Measurements from ENCODE around the gene FABP3. TPM values are rescaled to one million over a fixed set of nuclear protein-coding genes. Genes with fewer than 3 reads are reported as not detected.

The FABP3 gene
- total and polyA plus RNA-seq, 2 donors (not counting 3 experiments of a cell fraction or from before 2014, with no cell fraction given): 0.84 to 2.6 TPM

- peaks cover 9 to 26% of the 10 kb centered on the region in 2 experiments for H3K27me3 ChIP-seq (ENCODE audit: control insufficient read depth in 2 of 2, insufficient read depth in 2 of 2, low read length in 2 of 2)
- TF ChIP-seq JUN (IDR thresholded peaks at IDR 0.05; ENCODE audit: borderline replicate concordance, insufficient read depth, insufficient read length, low read depth) (no peak), POLR2A (IDR thresholded peaks at IDR 0.05; ENCODE audit: low read depth, low read length) (no peak), MYC (IDR thresholded peaks at IDR 0.05; ENCODE audit: low read depth, low read length) (no peak), POLR2AphosphoS5 (IDR thresholded peaks at IDR 0.05; ENCODE audit: insufficient read depth, low read depth, low read length) (no peak), MAX (IDR thresholded peaks at IDR 0.05; ENCODE audit: insufficient read depth, insufficient read length) (no peak), CTCF (IDR thresholded peaks at IDR 0.05; ENCODE audit: extremely low read depth in 1 of 2, insufficient read depth in 1 of 2, low read depth in 1 of 2, low read length in 2 of 2) (no peak), FOS (IDR thresholded peaks at IDR 0.05; ENCODE audit: borderline replicate concordance, insufficient read depth, low read length) (no peak), GATA2 (IDR thresholded peaks at IDR 0.05; ENCODE audit: insufficient read depth, insufficient read length, low read depth, low read length) (no peak), EZH2 (IDR thresholded peaks at IDR 0.05; ENCODE audit: borderline replicate concordance, low read depth, low read length, severe bottlenecking) (no peak)
- dilution Hi-C loops (cut with MboI; ENCODE audit: extremely low pct_ligation_motif_present, low sequenced_read_pairs) (no loop called here), intact Hi-C loops (cut with micrococcal nuclease) (no loop called here)
- no peaks in the 10 kb centered on the region for H3K9me1 ChIP-seq (replicated peaks; ENCODE audit: control insufficient read depth, extremely low read depth, insufficient read depth, low read length)
- ChIA-PET CTCF (interaction anchor here (1.4 to 17.5 kb wide), 3 partner anchors 11 to 138 kb away, joined by 3 to 236 read pairs (median 3); no protein-coding TSS in a partner anchor), POLR2A (no interaction called here)
- no peaks in the 10 kb centered on the region for H3K79me2 ChIP-seq (ENCODE audit: control insufficient read depth, insufficient read depth, low read length)
- DNase-seq (ENCODE audit: low read depth, low spot score) (no peak), FAIRE-seq (no peak)
- no peak overlapping the region for H2AFZ ChIP-seq (ENCODE audit: low read depth, low read length)
- H3K36me3 ChIP-seq (ENCODE audit: control insufficient read depth in 2 of 2, extremely low read depth in 1 of 2, insufficient read depth in 2 of 2, low read length in 2 of 2): no peaks in the 10 kb centered on the region
- peaks cover 5% of the 10 kb centered on the region for H3K4me1 ChIP-seq (ENCODE audit: control insufficient read depth, extremely low read depth, insufficient read depth, low read length)
- H3K9ac ChIP-seq (replicated peaks; ENCODE audit: extremely low read depth, insufficient read depth, low read length): no peak overlapping the region
- no peak overlapping the region for H3K4me3 ChIP-seq (replicated peaks in 1 of 3; ENCODE audit: insufficient read depth in 1 of 3, low read depth in 1 of 3, low read length in 3 of 3)
- no peak overlapping the region for H3K4me2 ChIP-seq (ENCODE audit: insufficient read depth, low read length)
- BruUV-seq (replicated peaks): no TSS peak
- H3K9me3 ChIP-seq (replicated peaks; ENCODE audit: control insufficient read depth, insufficient read depth, low read length): no peaks in the 10 kb centered on the region
- H4K20me1 ChIP-seq (replicated peaks; ENCODE audit: control insufficient read depth, extremely low read depth, insufficient read depth, low read length): no peaks in the 10 kb centered on the region
- H3K27ac ChIP-seq (ENCODE audit: insufficient read depth, low read depth, low read length): no peak overlapping the region
These were observed 38.0 kb upstream of the FABP3 start for GRCh38 chr1:31410871-31411270.
